Osteocyte (in vitro differentiated cells): ENCODE results near the gene THSD1. TPM values are rescaled to one million over a fixed set of nuclear protein-coding genes. Genes with fewer than 3 reads are reported as not detected.
"Not testable (repeated sequence)": the region's sequence is repeated elsewhere in the genome, so short reads cannot be mapped to it uniquely, and the experiment has no call there.

Source experiments
- DNase-seq: peaks from one replicate; pipeline ENCODE4 v3.0.0; 2021; ENCODE audit warnings: mixed read lengths; ENCODE audit not compliant: unreplicated experiment; ENCODE audit errors: extremely low spot score
- H3K27ac Mint-ChIP-seq: one replicate; pipeline ENCODE4 v1.8.0; 2021; ENCODE audit warnings: mild to moderate bottlenecking, mixed read lengths; ENCODE audit not compliant: unreplicated experiment
- H3K27me3 Mint-ChIP-seq: one replicate; pipeline ENCODE4 v1.8.0; 2021; ENCODE audit warnings: mixed read lengths; ENCODE audit not compliant: unreplicated experiment
- H3K36me3 Mint-ChIP-seq: one replicate; pipeline ENCODE4 v1.8.0; 2021; ENCODE audit warnings: mixed read lengths; ENCODE audit not compliant: unreplicated experiment
- H3K4me1 Mint-ChIP-seq: one replicate; pipeline ENCODE4 v1.8.0; 2021; ENCODE audit warnings: mixed read lengths; ENCODE audit not compliant: unreplicated experiment
- H3K4me3 Mint-ChIP-seq: one replicate; pipeline ENCODE4 v1.8.0; 2021; ENCODE audit warnings: mild to moderate bottlenecking, moderate library complexity, mixed read lengths; ENCODE audit not compliant: unreplicated experiment
- H3K9me3 Mint-ChIP-seq: one replicate; pipeline ENCODE4 v1.8.0; 2021; ENCODE audit warnings: mixed read lengths; ENCODE audit not compliant: unreplicated experiment
- CTCF ChIP-seq: fragments of 200-600 bp; sonication (generic); IDR thresholded peaks from 2 replicates; pipeline ENCODE4 v1.5.0; 2021; ENCODE audit warnings: antibody characterized with exemption, mild to moderate bottlenecking, moderate library complexity
- total RNA-seq: library from RNA; stranded (reverse); gene quantifications from 2 replicates; pipeline ENCODE4 v1.2.1, GENCODE V29; 2021

THSD1 gene
- total RNA-seq, 1 donor from 2014 or later: 3.7 TPM

- H3K9me3 Mint-ChIP-seq: no peaks in the 10 kb centered on the region
- no peak overlapping the region for H3K4me3 Mint-ChIP-seq
- TF ChIP-seq CTCF: no peak
- H3K27me3 Mint-ChIP-seq: no peaks in the 10 kb centered on the region
- H3K27ac Mint-ChIP-seq: peak overlapping the region; percentile 48
- no peaks in the 10 kb centered on the region for H3K36me3 Mint-ChIP-seq
- peaks cover 51% of the 10 kb centered on the region for H3K4me1 Mint-ChIP-seq
- DNase-seq: no peak
Observed at GRCh38 chr13:52345631-52346251, 60.2 kb downstream of the THSD1 start.

- peak overlapping the region; percentile 48 for H3K27ac Mint-ChIP-seq
Observed at GRCh38 chr13:52345048-52345447, 60.9 kb downstream of the THSD1 start.

GRCh38 chr13:52344108-52344507 is 61.9 kb downstream of the THSD1 start:
- no peak for DNase-seq
- Mint-ChIP-seq H3K27ac (no peak overlapping the region), H3K27me3 (no peaks in the 10 kb centered on the region), H3K4me3 (no peak overlapping the region), H3K9me3 (no peaks in the 10 kb centered on the region), H3K4me1 (peaks cover 40% of the 10 kb centered on the region), H3K36me3 (no peaks in the 10 kb centered on the region)
- TF ChIP-seq CTCF: no peak

More at GRCh38 chr13:52345048-52345447, 60.9 kb downstream of the THSD1 start:
- peaks cover 50% of the 10 kb centered on the region for H3K4me1 Mint-ChIP-seq
- DNase-seq: no peak
- no peaks in the 10 kb centered on the region for H3K9me3 Mint-ChIP-seq
- no peak for TF ChIP-seq CTCF
- no peaks in the 10 kb centered on the region for H3K27me3 Mint-ChIP-seq
- H3K36me3 Mint-ChIP-seq: no peaks in the 10 kb centered on the region
- no peak overlapping the region for H3K4me3 Mint-ChIP-seq

GRCh38 chr13:52342203-52342602 is 63.8 kb downstream of the THSD1 start:
- peaks cover 23% of the 10 kb centered on the region for H3K4me1 Mint-ChIP-seq
- H3K36me3 Mint-ChIP-seq, H3K27me3 Mint-ChIP-seq, H3K9me3 Mint-ChIP-seq, H3K4me3 Mint-ChIP-seq, DNase-seq, H3K27ac Mint-ChIP-seq: not testable (repeated sequence)

- not testable (repeated sequence) for H3K9me3 Mint-ChIP-seq, H3K36me3 Mint-ChIP-seq, H3K4me3 Mint-ChIP-seq, DNase-seq, H3K27me3 Mint-ChIP-seq, H3K27ac Mint-ChIP-seq, H3K4me1 Mint-ChIP-seq
Observed at GRCh38 chr13:52337828-52338455, 68.0 kb downstream of the THSD1 start.

GRCh38 chr13:52334107-52334506 is 71.9 kb downstream of the THSD1 start:
- not testable (repeated sequence) for H3K27ac Mint-ChIP-seq, DNase-seq, H3K4me3 Mint-ChIP-seq, H3K36me3 Mint-ChIP-seq, H3K27me3 Mint-ChIP-seq, H3K4me1 Mint-ChIP-seq, H3K9me3 Mint-ChIP-seq

- not testable (repeated sequence) for H3K27ac Mint-ChIP-seq, DNase-seq, H3K27me3 Mint-ChIP-seq, H3K9me3 Mint-ChIP-seq, H3K4me1 Mint-ChIP-seq, H3K4me3 Mint-ChIP-seq, H3K36me3 Mint-ChIP-seq
Observed at GRCh38 chr13:52331844-52332243, 74.1 kb downstream of the THSD1 start.

Other genes with a start within 250 kb of the THSD1 start
- 19.9 and 23.6 TPM in 2 replicates for gene NEK3, start 246.6 kb downstream of the THSD1 start, total RNA-seq
- gene VPS36, start 44.5 kb upstream of the THSD1 start, total RNA-seq: 43.6 and 44.3 TPM in 2 replicates
- 24.5 and 25.8 TPM in 2 replicates for gene CKAP2, start 49.3 kb upstream of the THSD1 start, total RNA-seq
- gene HNRNPA1L2, start 236.3 kb upstream of the THSD1 start, total RNA-seq: 7.2 and 8.9 TPM in 2 replicates
- gene SUGT1, start 246.7 kb upstream of the THSD1 start, total RNA-seq: 46.1 and 48.4 TPM in 2 replicates